SK-N-SH (cell line): ENCODE measurements around the gene CEACAM19. TPM values are rescaled to one million over a fixed set of nuclear protein-coding genes. Genes with fewer than 3 reads are reported as not detected.
"Not testable (repeated sequence)": the region's sequence is repeated elsewhere in the genome, so short reads cannot be mapped to it uniquely, and the experiment has no call there.

Experiments used
- CTCF ChIA-PET: fragments of 300-600, 350-600 bp; formaldehyde crosslinking; extraction: SDS; loops from one replicate; lab custom pipeline; 2021; lab: Yijun Ruan, JAX
- POLR2A ChIA-PET: fragments of 350-600 bp; sonication (Branson Sonifier 250); formaldehyde crosslinking; extraction: SDS; loops from one replicate; lab custom pipeline; 2020; ENCODE audit warnings: antibody characterized with exemption, inconsistent platforms; lab: Yijun Ruan, JAX
- DNase-seq: peaks from one replicate; pipeline ENCODE4 v3.0.0; 2012
- H2AFZ ChIP-seq: fragments of 200-600 bp; sonication (generic); 2 replicates; pipeline ENCODE4 v1.8.1; 2016; ENCODE audit warnings: antibody characterized with exemption, mild to moderate bottlenecking, low read depth
- H3F3A ChIP-seq: fragments of 200-600 bp; sonication (generic); replicated peaks from 2 replicates; pipeline ENCODE3; 2016; ENCODE audit warnings: antibody characterized with exemption, mild to moderate bottlenecking; ENCODE audit not compliant: insufficient read depth
- H3K27ac ChIP-seq, 2 experiments: fragments of 200-500 bp in 1 of 2; fragments of 200-600 bp in 1 of 2; sonication (Bioruptor generic) in 1 of 2; sonication (generic), shearing (Covaris generic) in 1 of 2; 2 replicates each; pipeline versions ENCODE4 v1.5.1 to v1.6.1; 2014 to 2016; ENCODE audit warnings: low read depth in 2 of 2, inconsistent platforms in 1 of 2, low read length in 1 of 2, mild to moderate bottlenecking in 1 of 2, mixed read lengths in 1 of 2
- H3K27me3 ChIP-seq: fragments of 200-600 bp; sonication (generic), shearing (Covaris generic); 2 replicates; pipeline ENCODE4 v1.6.1; 2016; ENCODE audit warnings: mixed run types; ENCODE audit not compliant: insufficient read depth
- H3K36me3 ChIP-seq, 2 experiments: fragments of 200-500 bp in 1 of 2; fragments of 200-600 bp in 1 of 2; sonication (Bioruptor generic) in 1 of 2; sonication (generic) in 1 of 2; replicated peaks in 1 of 2; 2 replicates each; pipeline versions ENCODE3 to v1.5.1; 2014 to 2016; ENCODE audit warnings: low read length in 1 of 2, mild to moderate bottlenecking in 1 of 2; ENCODE audit not compliant: insufficient read depth in 2 of 2, control insufficient read depth in 1 of 2
- H3K4me1 ChIP-seq, 2 experiments: fragments of 200-500 bp in 1 of 2; fragments of 200-600 bp in 1 of 2; sonication (Bioruptor generic) in 1 of 2; sonication (generic), shearing (Covaris generic) in 1 of 2; 2 replicates each; pipeline versions ENCODE4 v1.5.1 to v1.6.1; 2014 to 2016; ENCODE audit warnings: low read depth in 1 of 2, low read length in 1 of 2, mixed run types in 1 of 2; ENCODE audit not compliant: insufficient read depth in 2 of 2, control insufficient read depth in 1 of 2
- H3K4me2 ChIP-seq: fragments of 200-600 bp; sonication (generic), shearing (Covaris generic); 2 replicates; pipeline ENCODE4 v1.6.1; 2017; ENCODE audit warnings: mixed run types
- H3K4me3 ChIP-seq, 2 experiments: fragments of 200-500 bp in 1 of 2; fragments of 200-600 bp in 1 of 2; sonication (Bioruptor generic) in 1 of 2; sonication (generic), shearing (Covaris generic) in 1 of 2; 2 replicates each; pipeline versions ENCODE4 v1.5.1 to v1.8.1; 2014 to 2016; ENCODE audit warnings: low read depth in 2 of 2, inconsistent platforms in 1 of 2, low read length in 1 of 2, mild to moderate bottlenecking in 1 of 2, mixed read lengths in 1 of 2, moderate library complexity in 1 of 2
- H3K79me2 ChIP-seq: fragments of 200-600 bp; sonication (generic); 2 replicates; pipeline ENCODE4 v1.8.1; 2017; ENCODE audit warnings: mild to moderate bottlenecking; ENCODE audit not compliant: insufficient read depth
- H3K9ac ChIP-seq: fragments of 200-600 bp; sonication (generic); 2 replicates; pipeline ENCODE4 v1.6.1; 2017; ENCODE audit warnings: mixed run types
- H3K9me2 ChIP-seq: fragments of 200-600 bp; sonication (generic); 2 replicates; pipeline ENCODE4 v1.6.1; 2017; ENCODE audit warnings: mixed run types
- H3K9me3 ChIP-seq: fragments of 200-600 bp; sonication (generic); 2 replicates; pipeline ENCODE4 v1.6.1; 2017; ENCODE audit warnings: mixed run types, mild to moderate bottlenecking, moderate library complexity
- H4K20me1 ChIP-seq: fragments of 200-600 bp; sonication (generic); 2 replicates; pipeline ENCODE4 v1.6.1; 2017; ENCODE audit warnings: mild to moderate bottlenecking, mixed run types; ENCODE audit not compliant: insufficient read depth
- CHD2 ChIP-seq: fragments of 150-350 bp; IDR thresholded peaks from 2 replicates; pipeline ENCODE4 v1.6.1; 2018; ENCODE audit warnings: low read length; ENCODE audit not compliant: partially characterized antibody
- EP300 ChIP-seq, 2 experiments: IDR thresholded peaks; 2 replicates each; pipeline versions ENCODE4 v1.4.0 to v1.6.1; 2012; ENCODE audit warnings: borderline replicate concordance in 1 of 2, low read depth in 1 of 2, low read length in 1 of 2
- GATA2 ChIP-seq: sonication (generic); formaldehyde crosslinking; IDR thresholded peaks from 2 replicates; pipeline ENCODE4 v1.5.0; 2020; ENCODE audit warnings: mild to moderate bottlenecking, missing genetic modification reagents
- NFIC ChIP-seq: IDR thresholded peaks from 2 replicates; pipeline ENCODE4 v1.4.0; 2012; ENCODE audit warnings: borderline replicate concordance
- TEAD4 ChIP-seq: IDR thresholded peaks from 2 replicates; pipeline ENCODE4 v1.4.0; 2012; ENCODE audit warnings: mild to moderate bottlenecking, borderline replicate concordance; ENCODE audit not compliant: insufficient read depth
- WGBS: methylation state at CpG from one replicate; pipeline ENCODE4 v1.1.6; 2017; ENCODE audit warnings: low lambda C conversion rate; 5-methylcytosine and 5-hydroxymethylcytosine counted together
- polyA plus RNA-seq, 3 experiments: library from polyadenylated mRNA; depleted of rRNA; stranded (reverse); fragments of >200 nt; gene quantifications; 2 replicates each; pipeline ENCODE4 v1.2.3, GENCODE V29; 2012
- TF ChIP-seq, protein P1 (sequence below): fragments of 150-350 bp; IDR thresholded peaks from 2 replicates; pipeline ENCODE4 v1.6.1; 2016; ENCODE audit warnings: mild to moderate bottlenecking, low read depth, low read length
- TF ChIP-seq, protein P2 (sequence below): fragments of 200-600 bp; sonication (generic); IDR thresholded peaks from 2 replicates; pipeline ENCODE4 v1.6.1; 2017; ENCODE audit warnings: antibody characterized with exemption, mild to moderate bottlenecking, moderate library complexity
- TF ChIP-seq, protein P3 (sequence below): IDR thresholded peaks from 2 replicates; pipeline ENCODE4 v1.4.0; 2012; ENCODE audit warnings: low read depth, borderline replicate concordance

Gene CEACAM19
- polyA plus RNA-seq, 1 of the 3 experiments (the other 2 are of a cell fraction) = 2.0 TPM

DNA sequence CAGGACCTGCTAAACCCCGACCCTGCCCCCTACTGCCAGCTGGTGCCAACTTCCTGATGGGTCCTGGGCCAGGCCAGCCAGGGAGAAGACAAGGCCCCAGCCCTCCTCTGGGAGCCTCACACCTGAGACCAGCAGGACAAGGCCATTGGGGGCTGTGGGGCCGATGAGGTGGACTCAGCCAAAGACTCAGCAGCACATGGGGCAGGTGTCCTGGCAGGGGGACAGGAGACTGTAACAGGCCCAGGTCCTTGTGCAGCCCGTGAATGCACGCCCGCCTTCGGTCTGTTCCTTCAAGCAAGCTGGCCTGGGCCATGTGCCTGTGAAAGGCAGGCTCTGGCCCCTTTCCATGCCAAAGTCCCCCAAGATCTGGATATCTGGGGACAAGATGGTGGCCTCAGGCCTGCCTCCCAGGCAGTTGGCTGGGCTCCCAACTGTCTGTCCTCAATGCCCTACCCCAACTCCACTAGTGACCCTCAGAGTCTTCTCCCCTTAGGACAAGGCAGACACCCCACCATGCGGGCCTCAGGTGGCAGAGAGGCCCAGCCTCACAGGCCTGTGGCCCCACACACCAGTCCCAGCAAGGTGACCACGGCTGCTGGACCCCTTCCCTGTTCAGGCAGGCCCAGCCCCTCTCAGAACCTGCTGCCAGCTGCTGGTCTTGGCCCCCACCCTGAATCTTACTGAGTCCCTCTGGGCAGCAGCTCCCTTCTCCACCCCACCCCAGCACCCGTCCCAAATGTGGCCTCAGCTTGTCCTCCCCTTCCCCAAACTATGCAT, 12.3 kb downstream of the CEACAM19 start:
- ChIA-PET CTCF (interaction anchor here (1.1 to 2.8 kb wide), 3 partner anchors 40 to 113 kb away, joined by 3 to 10 read pairs (median 5); no protein-coding TSS in a partner anchor), POLR2A (no interaction called here)
- no peaks in the 10 kb centered on the region for H3K36me3 ChIP-seq
- no peak overlapping the region for H3K4me3 ChIP-seq
- H2AFZ ChIP-seq = no peak overlapping the region
- H3K79me2 ChIP-seq = no peaks in the 10 kb centered on the region
- H3K4me2 ChIP-seq = no peak overlapping the region
- no peak for DNase-seq
- H3K9me2 ChIP-seq = no peaks in the 10 kb centered on the region
- H4K20me1 ChIP-seq = no peaks in the 10 kb centered on the region
- H3K4me1 ChIP-seq = peaks cover 0 to 6% of the 10 kb centered on the region in 2 experiments; a peak in 1 of 4 replicates
- no peak overlapping the region for H3K9ac ChIP-seq
- no peaks in the 10 kb centered on the region for H3K27me3 ChIP-seq
- peak overlapping the region in 1 of 2 experiments; percentile 92; a peak in 1 of 4 replicates for H3K27ac ChIP-seq
- 89% methylated on average over 6 of the region's 9 CpGs for WGBS
- no peaks in the 10 kb centered on the region for H3K9me3 ChIP-seq
- TF ChIP-seq NFIC (no peak), TEAD4 (no peak), CHD2 (no peak), EP300 (IDR thresholded peaks at IDR 0.05; ENCODE audit: borderline replicate concordance in 1 of 2, low read depth in 1 of 2, low read length in 1 of 2) (no peak), GATA2 (CRISPR knock-in tag) (no peak)
- TF ChIP-seq, protein P1, sequence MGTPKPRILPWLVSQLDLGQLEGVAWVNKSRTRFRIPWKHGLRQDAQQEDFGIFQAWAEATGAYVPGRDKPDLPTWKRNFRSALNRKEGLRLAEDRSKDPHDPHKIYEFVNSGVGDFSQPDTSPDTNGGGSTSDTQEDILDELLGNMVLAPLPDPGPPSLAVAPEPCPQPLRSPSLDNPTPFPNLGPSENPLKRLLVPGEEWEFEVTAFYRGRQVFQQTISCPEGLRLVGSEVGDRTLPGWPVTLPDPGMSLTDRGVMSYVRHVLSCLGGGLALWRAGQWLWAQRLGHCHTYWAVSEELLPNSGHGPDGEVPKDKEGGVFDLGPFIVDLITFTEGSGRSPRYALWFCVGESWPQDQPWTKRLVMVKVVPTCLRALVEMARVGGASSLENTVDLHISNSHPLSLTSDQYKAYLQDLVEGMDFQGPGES = no peak
- TF ChIP-seq, protein P2, sequence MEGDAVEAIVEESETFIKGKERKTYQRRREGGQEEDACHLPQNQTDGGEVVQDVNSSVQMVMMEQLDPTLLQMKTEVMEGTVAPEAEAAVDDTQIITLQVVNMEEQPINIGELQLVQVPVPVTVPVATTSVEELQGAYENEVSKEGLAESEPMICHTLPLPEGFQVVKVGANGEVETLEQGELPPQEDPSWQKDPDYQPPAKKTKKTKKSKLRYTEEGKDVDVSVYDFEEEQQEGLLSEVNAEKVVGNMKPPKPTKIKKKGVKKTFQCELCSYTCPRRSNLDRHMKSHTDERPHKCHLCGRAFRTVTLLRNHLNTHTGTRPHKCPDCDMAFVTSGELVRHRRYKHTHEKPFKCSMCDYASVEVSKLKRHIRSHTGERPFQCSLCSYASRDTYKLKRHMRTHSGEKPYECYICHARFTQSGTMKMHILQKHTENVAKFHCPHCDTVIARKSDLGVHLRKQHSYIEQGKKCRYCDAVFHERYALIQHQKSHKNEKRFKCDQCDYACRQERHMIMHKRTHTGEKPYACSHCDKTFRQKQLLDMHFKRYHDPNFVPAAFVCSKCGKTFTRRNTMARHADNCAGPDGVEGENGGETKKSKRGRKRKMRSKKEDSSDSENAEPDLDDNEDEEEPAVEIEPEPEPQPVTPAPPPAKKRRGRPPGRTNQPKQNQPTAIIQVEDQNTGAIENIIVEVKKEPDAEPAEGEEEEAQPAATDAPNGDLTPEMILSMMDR = no peak
- TF ChIP-seq, protein P3, sequence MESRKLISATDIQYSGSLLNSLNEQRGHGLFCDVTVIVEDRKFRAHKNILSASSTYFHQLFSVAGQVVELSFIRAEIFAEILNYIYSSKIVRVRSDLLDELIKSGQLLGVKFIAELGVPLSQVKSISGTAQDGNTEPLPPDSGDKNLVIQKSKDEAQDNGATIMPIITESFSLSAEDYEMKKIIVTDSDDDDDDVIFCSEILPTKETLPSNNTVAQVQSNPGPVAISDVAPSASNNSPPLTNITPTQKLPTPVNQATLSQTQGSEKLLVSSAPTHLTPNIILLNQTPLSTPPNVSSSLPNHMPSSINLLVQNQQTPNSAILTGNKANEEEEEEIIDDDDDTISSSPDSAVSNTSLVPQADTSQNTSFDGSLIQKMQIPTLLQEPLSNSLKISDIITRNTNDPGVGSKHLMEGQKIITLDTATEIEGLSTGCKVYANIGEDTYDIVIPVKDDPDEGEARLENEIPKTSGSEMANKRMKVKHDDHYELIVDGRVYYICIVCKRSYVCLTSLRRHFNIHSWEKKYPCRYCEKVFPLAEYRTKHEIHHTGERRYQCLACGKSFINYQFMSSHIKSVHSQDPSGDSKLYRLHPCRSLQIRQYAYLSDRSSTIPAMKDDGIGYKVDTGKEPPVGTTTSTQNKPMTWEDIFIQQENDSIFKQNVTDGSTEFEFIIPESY = no peak
- TF ChIP-seq, all 33 proteins: peak for 0
- H3F3A ChIP-seq = peaks cover 29% of the 10 kb centered on the region

DNA sequence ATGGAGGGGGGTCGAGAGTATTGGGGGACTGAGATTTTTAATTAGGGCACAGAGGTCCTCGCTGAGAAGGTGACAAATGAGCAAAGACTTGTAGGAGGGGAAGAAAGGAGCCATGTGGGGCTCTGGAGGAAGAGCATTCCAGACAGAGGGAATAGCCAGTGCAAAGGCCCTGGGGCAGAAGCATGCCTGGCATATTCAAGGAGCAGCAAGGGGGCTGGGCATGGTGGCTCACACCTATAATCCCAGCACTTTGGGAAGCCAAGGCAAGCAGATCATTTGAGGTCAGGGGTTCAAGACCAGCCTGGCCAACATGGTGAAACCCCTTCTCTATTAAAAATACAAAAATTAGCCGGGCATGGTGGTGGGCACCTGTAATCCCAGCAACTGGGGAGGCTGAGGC, 13.1 kb downstream of the CEACAM19 start:
- H3K4me3 ChIP-seq, H3K27me3 ChIP-seq, H4K20me1 ChIP-seq, H2AFZ ChIP-seq, H3K79me2 ChIP-seq, H3K9me2 ChIP-seq, CTCF ChIA-PET, POLR2A ChIA-PET, H3K36me3 ChIP-seq, H3K9me3 ChIP-seq, H3K4me1 ChIP-seq, DNase-seq: not testable (repeated sequence)
- Histone ChIP-seq H3K27ac (peak overlapping the region in 1 of 2 experiments; percentile 92; a peak in 2 of 4 replicates), H3K9ac (peak overlapping the region; percentile 54; the same call in 1 of the 2 replicates), H3F3A (peaks cover 29% of the 10 kb centered on the region), H3K4me2 (peak overlapping the region; percentile 47; the same call in 1 of the 2 replicates)
- 62% methylated on average over 3 of the region's 3 CpGs for WGBS
